OCI-LY7 (cell line): ENCODE measurements around the gene SLC25A26. TPM values are rescaled to one million over a fixed set of nuclear protein-coding genes. Genes with fewer than 3 reads are reported as not detected.
A peak's percentile ranks its signal among the peaks of the same experiment; 100 is the strongest.
"Not testable (repeated sequence)": the region's sequence is repeated elsewhere in the genome, so short reads cannot be mapped to it uniquely, and the experiment has no call there.

ENCODE experiments used
- BruUV-seq: library from RNA; stranded (reverse); fragments of 400-500 nt; replicated peaks from 2 replicates; lab custom pipeline; 2021; lab: Mats Ljungman, UMichigan
- CTCF ChIA-PET: fragments of 300-600 bp; sonication (Branson Sonifier 250); formaldehyde crosslinking; loops from one replicate; lab custom pipeline; 2022; ENCODE audit warnings: antibody characterized with exemption; ENCODE audit not compliant: unreplicated experiment; lab: Charles Lee
- POLR2A ChIA-PET: fragments of 300-600 bp; sonication (Branson Sonifier 250); formaldehyde crosslinking; loops from one replicate; lab custom pipeline; 2022; ENCODE audit warnings: antibody characterized with exemption; lab: Charles Lee
- DNase-seq: peaks from one replicate; pipeline ENCODE4 v3.0.0-alpha.2; 2015; ENCODE audit warnings: low spot score
- H2AFZ ChIP-seq: fragments of 200-600 bp; sonication (generic), shearing (Covaris generic); 2 replicates; pipeline ENCODE4 v1.6.1; 2014; ENCODE audit warnings: mild to moderate bottlenecking, antibody characterized with exemption, low read length, moderate library complexity
- H3K27ac ChIP-seq: fragments of 200-600 bp; sonication (generic); 2 replicates; pipeline ENCODE4 v1.5.1; 2014; ENCODE audit warnings: mixed run types, low read depth, mild to moderate bottlenecking, moderate library complexity, low read length, inconsistent platforms; ENCODE audit not compliant: poor library complexity, severe bottlenecking
- H3K36me3 ChIP-seq: fragments of 200-600 bp; sonication (generic); 2 replicates; pipeline ENCODE4 v1.6.1; 2014; ENCODE audit warnings: mild to moderate bottlenecking, antibody characterized with exemption, low read length, moderate library complexity, mixed read lengths; ENCODE audit not compliant: insufficient read depth
- H3K4me1 ChIP-seq: fragments of 200-600 bp; sonication (generic); 2 replicates; pipeline ENCODE4 v1.5.1; 2014; ENCODE audit warnings: mild to moderate bottlenecking, low read length; ENCODE audit not compliant: insufficient read depth, poor library complexity, severe bottlenecking
- H3K4me2 ChIP-seq: fragments of 200-600 bp; sonication (generic); 2 replicates; pipeline ENCODE4 v1.6.1; 2014; ENCODE audit warnings: mild to moderate bottlenecking, low read length
- H3K4me3 ChIP-seq: fragments of 200-600 bp; sonication (generic); 2 replicates; pipeline ENCODE4 v1.5.1; 2014; ENCODE audit warnings: mild to moderate bottlenecking, low read depth, low read length; ENCODE audit not compliant: poor library complexity, severe bottlenecking
- H3K79me2 ChIP-seq: fragments of 200-600 bp; sonication (generic); 2 replicates; pipeline ENCODE4 v1.6.1; 2016; ENCODE audit warnings: low read depth, mild to moderate bottlenecking, low read length, moderate library complexity, mixed read lengths; ENCODE audit not compliant: insufficient read depth
- H3K9me2 ChIP-seq: fragments of 200-600 bp; sonication (generic); 2 replicates; pipeline ENCODE4 v1.6.1; 2016; ENCODE audit warnings: mild to moderate bottlenecking, low read length, mixed read lengths; ENCODE audit not compliant: insufficient read depth
- H3K9me3 ChIP-seq: fragments of 200-600 bp; sonication (generic); 2 replicates; pipeline ENCODE4 v1.6.1; 2014; ENCODE audit warnings: mild to moderate bottlenecking, mixed run types, low read length, mixed read lengths
- H4K20me1 ChIP-seq: fragments of 200-600 bp; sonication (generic); 2 replicates; pipeline ENCODE4 v1.6.1; 2014; ENCODE audit warnings: mild to moderate bottlenecking, antibody characterized with exemption, low read length, moderate library complexity, mixed read lengths; ENCODE audit not compliant: insufficient read depth
- EZH2phosphoT487 ChIP-seq: fragments of 200-600 bp; sonication (generic); IDR thresholded peaks from 2 replicates; pipeline ENCODE4 v1.6.1; 2018; ENCODE audit warnings: low read depth, borderline replicate concordance, mild to moderate bottlenecking, mixed run types, antibody characterized with exemption, low read length, moderate library complexity, mixed read lengths
- intact Hi-C: fragments of 100-400 bp; cut with micrococcal nuclease; formaldehyde crosslinking; loops from one replicate; pipeline ENCODE4 v1.10.0; 2022; ENCODE audit not compliant: unreplicated experiment
- total RNA-seq, 2 experiments: library from RNA; depleted of rRNA in 1 of 2; stranded (reverse); fragments of >200 nt in 1 of 2; shearing (Covaris generic) in 1 of 2; gene quantifications; 2 replicates each; pipeline ENCODE4 v1.2.3, GENCODE V29; 2014 to 2022
- TF ChIP-seq, protein P1 (sequence below): fragments of 200-600 bp; sonication (generic); conservative IDR thresholded peaks from 2 replicates; pipeline ENCODE4 v1.5.1; 2014; ENCODE audit warnings: mild to moderate bottlenecking, antibody characterized with exemption, low read length, moderate library complexity, mixed read lengths

The SLC25A26 gene
- total RNA-seq, 2 experiments from 2014 or later, result 9.8 to 14.2 TPM

DNA sequence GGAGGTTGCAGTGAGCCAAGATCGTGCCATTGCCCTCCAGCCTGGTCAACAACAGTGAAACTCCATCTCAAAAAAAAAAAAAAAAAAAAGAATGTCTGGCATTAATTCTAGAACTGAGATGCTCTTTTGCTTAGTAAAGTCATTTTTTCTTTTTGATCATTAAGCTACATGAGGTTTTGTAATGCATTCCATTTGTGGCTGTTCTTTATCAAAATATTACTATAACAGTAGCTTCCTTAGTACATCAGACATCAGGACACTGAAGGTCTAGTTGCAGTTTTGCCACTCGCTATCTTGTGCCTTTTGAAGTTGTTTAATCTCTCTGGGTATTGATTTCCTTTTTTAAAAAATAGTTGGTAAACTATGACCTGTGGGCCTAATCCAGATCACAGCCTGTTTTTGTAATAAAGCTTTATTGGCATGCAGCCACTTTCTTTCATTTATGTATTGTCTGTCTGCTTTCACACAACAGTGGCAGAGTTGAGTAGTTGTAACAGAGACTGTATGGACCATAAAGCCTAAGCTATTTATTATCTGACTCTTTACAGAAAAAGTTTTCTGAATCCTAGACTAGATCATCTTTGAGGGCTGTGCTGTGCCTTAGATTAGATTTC, 76.6 kb downstream of the SLC25A26 start:
- peaks cover 28% of the 10 kb centered on the region for H3K4me1 ChIP-seq
- no peak overlapping the region for H3K4me3 ChIP-seq
- ChIA-PET POLR2A (interaction anchor here (0.5 to 0.9 kb wide), 6 partner anchors 11 to 526 kb away, joined by 3 to 5 read pairs (median 4); no protein-coding TSS in a partner anchor), CTCF (interaction anchor here (1.2 kb wide), 1 partner anchor 28 kb away, joined by 3 read pairs; no protein-coding TSS in a partner anchor)
- H3K36me3 ChIP-seq, result no peaks in the 10 kb centered on the region
- intact Hi-C loops, result no loop called here
- H4K20me1 ChIP-seq, result no peaks in the 10 kb centered on the region
- H2AFZ ChIP-seq, result no peak overlapping the region
- H3K27ac ChIP-seq, result no peak overlapping the region
- H3K9me3 ChIP-seq, result no peaks in the 10 kb centered on the region
- no peaks in the 10 kb centered on the region for H3K9me2 ChIP-seq
- no peaks in the 10 kb centered on the region for H3K79me2 ChIP-seq
- no peak overlapping the region for H3K4me2 ChIP-seq
- TF ChIP-seq EZH2phosphoT487, result no peak
- TF ChIP-seq, protein P1, sequence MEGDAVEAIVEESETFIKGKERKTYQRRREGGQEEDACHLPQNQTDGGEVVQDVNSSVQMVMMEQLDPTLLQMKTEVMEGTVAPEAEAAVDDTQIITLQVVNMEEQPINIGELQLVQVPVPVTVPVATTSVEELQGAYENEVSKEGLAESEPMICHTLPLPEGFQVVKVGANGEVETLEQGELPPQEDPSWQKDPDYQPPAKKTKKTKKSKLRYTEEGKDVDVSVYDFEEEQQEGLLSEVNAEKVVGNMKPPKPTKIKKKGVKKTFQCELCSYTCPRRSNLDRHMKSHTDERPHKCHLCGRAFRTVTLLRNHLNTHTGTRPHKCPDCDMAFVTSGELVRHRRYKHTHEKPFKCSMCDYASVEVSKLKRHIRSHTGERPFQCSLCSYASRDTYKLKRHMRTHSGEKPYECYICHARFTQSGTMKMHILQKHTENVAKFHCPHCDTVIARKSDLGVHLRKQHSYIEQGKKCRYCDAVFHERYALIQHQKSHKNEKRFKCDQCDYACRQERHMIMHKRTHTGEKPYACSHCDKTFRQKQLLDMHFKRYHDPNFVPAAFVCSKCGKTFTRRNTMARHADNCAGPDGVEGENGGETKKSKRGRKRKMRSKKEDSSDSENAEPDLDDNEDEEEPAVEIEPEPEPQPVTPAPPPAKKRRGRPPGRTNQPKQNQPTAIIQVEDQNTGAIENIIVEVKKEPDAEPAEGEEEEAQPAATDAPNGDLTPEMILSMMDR, result no peak
- BruUV-seq, result no TSS peak
- no peak for DNase-seq

DNA sequence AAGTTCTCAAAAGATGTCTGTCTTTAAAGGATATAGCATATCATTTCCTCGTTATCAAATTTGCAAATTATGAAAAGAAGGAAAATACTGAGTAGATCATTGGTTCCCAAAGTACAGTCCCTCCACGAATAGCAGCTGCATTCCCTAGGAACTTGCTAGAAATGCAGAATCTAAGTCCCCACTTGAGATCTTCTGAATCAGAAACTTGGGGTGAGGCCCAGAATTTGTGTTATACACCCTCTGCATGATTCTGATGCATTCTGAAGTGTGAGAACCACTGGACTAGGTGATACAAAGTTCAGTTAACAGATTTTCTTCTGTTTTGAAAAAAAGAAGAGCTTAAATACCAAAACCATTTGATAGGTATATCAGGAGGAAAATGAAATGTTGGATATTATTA, 77.1 kb downstream of the SLC25A26 start:
- no TSS peak for BruUV-seq
- POLR2A ChIA-PET, result interaction anchor here (0.5 to 1.1 kb wide), 9 partner anchors 11 to 702 kb away, joined by 3 to 5 read pairs (median 4); no protein-coding TSS in a partner anchor
- Histone ChIP-seq H3K4me3 (no peak overlapping the region), H3K9me2 (no peaks in the 10 kb centered on the region), H3K79me2 (no peaks in the 10 kb centered on the region), H4K20me1 (no peaks in the 10 kb centered on the region), H3K4me2 (peak overlapping the region; percentile 54; the same call in 1 of the 2 replicates), H3K27ac (no peak overlapping the region), H2AFZ (no peak overlapping the region), H3K9me3 (no peaks in the 10 kb centered on the region), H3K4me1 (peaks cover 33% of the 10 kb centered on the region), H3K36me3 (no peaks in the 10 kb centered on the region)
- TF ChIP-seq, protein P1, result no peak
- no peak for TF ChIP-seq EZH2phosphoT487
- intact Hi-C loops, result no loop called here
- no peak for DNase-seq
- CTCF ChIA-PET, result interaction anchor here (1.2 kb wide), 1 partner anchor 28 kb away, joined by 3 read pairs; no protein-coding TSS in a partner anchor

DNA sequence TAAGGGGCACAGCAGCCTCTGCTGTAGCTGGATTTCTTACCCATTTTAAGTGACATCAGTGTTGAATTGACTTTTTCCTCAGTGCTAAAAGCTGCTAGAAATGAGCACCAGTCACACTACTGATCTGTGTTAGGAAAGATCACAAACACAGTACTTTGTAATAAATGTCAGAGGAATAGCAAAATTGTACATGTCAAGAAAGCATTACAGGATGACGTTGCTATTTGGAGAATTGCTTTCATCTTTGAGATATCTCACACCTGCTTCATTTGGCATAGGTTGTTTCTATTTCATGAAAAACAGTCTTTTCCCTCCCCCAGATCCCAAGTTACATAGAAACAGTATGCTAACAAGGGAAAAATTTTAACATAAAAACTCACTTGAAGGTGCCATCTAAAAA, 77.8 kb downstream of the SLC25A26 start:
- no peaks in the 10 kb centered on the region for H3K9me2 ChIP-seq
- no peaks in the 10 kb centered on the region for H4K20me1 ChIP-seq
- intact Hi-C loops, result no loop called here
- peaks cover 33% of the 10 kb centered on the region for H3K4me1 ChIP-seq
- DNase-seq, result peak; percentile 34
- no peaks in the 10 kb centered on the region for H3K79me2 ChIP-seq
- H2AFZ ChIP-seq, result no peak overlapping the region
- ChIA-PET CTCF (no interaction called here), POLR2A (interaction anchor here (0.7 to 1.1 kb wide), 3 partner anchors 11 to 702 kb away, joined by 3 to 5 read pairs (median 3); no protein-coding TSS in a partner anchor)
- TF ChIP-seq, protein P1, result no peak
- TF ChIP-seq EZH2phosphoT487, result no peak
- no peaks in the 10 kb centered on the region for H3K36me3 ChIP-seq
- no peak overlapping the region for H3K27ac ChIP-seq
- BruUV-seq, result no TSS peak
- peak overlapping the region; percentile 20 for H3K4me3 ChIP-seq
- H3K4me2 ChIP-seq, result peak overlapping the region; percentile 54
- no peaks in the 10 kb centered on the region for H3K9me3 ChIP-seq

DNA sequence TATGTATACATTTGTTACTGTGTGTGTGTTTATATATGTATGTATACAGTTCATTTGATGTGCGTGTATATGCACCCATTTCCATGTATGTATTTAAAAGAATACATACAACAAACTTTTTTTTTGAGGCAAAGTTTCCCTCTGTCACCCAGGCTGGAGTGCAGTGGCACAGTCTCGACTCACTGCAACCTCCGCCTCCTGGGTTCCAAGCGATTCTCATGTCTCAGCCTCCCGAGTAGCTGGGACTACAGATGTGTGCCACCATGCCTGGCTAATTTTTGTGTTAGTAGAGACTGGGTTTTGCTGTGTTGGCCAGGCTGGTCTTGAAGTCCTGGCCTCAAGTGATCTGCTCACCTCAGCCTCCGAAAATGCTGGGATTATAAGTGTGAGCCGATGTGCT, 78.3 kb downstream of the SLC25A26 start:
- H3K4me3 ChIP-seq, intact Hi-C loops, H2AFZ ChIP-seq, BruUV-seq, H3K9me2 ChIP-seq, CTCF ChIA-PET, H3K36me3 ChIP-seq, H3K79me2 ChIP-seq, H4K20me1 ChIP-seq, H3K9me3 ChIP-seq, H3K27ac ChIP-seq, DNase-seq: not testable (repeated sequence)
- H3K4me2 ChIP-seq, result peak overlapping the region; percentile 54
- POLR2A ChIA-PET, result interaction anchor here (1.1 kb wide), 1 partner anchor 10 kb away, joined by 5 read pairs; no protein-coding TSS in a partner anchor
- H3K4me1 ChIP-seq, result peaks cover 33% of the 10 kb centered on the region
